Mesendoderm (in vitro differentiated cells): ENCODE data around the gene LEMD2.

ENCODE experiments used
- DNase-seq: peaks from one replicate; pipeline ENCODE4 v3.0.0; 2013
- H2AK5ac ChIP-seq: 2 replicates; pipeline ENCODE4 v1.6.1; 2013; ENCODE audit warnings: low read length, inconsistent platforms
- H2BK120ac ChIP-seq: 2 replicates; pipeline ENCODE4 v1.6.1; 2013; ENCODE audit warnings: low read depth, mild to moderate bottlenecking, low read length, moderate library complexity, mixed read lengths
- H2BK15ac ChIP-seq: replicated peaks from 2 replicates; pipeline ENCODE4 v1.6.1; 2013; ENCODE audit warnings: low read depth, mild to moderate bottlenecking, moderate library complexity
- H2BK5ac ChIP-seq: 2 replicates; pipeline ENCODE4 v1.6.1; 2013; ENCODE audit warnings: low read length, inconsistent platforms
- H3K18ac ChIP-seq: 2 replicates; pipeline ENCODE4 v1.6.1; 2013; ENCODE audit warnings: mild to moderate bottlenecking, low read length, mixed read lengths
- H3K23ac ChIP-seq: one replicate; pipeline ENCODE4 v1.6.1; 2013; ENCODE audit warnings: low read length
- H3K27ac ChIP-seq: 2 replicates; pipeline ENCODE4 v1.5.1; 2013; ENCODE audit warnings: low read depth, mild to moderate bottlenecking, inconsistent platforms, low read length, moderate library complexity
- H3K27me3 ChIP-seq: 2 replicates; pipeline ENCODE4 v1.6.1; 2013; ENCODE audit warnings: low read length, control low read depth, mild to moderate bottlenecking, inconsistent platforms; ENCODE audit not compliant: insufficient read depth, poor library complexity
- H3K36me3 ChIP-seq: 2 replicates; pipeline ENCODE4 v1.6.1; 2013; ENCODE audit warnings: low read length, inconsistent platforms; ENCODE audit not compliant: control insufficient read depth, insufficient read depth
- H3K4ac ChIP-seq: one replicate; pipeline ENCODE4 v1.6.1; 2013; ENCODE audit warnings: low read depth, mild to moderate bottlenecking, low read length, moderate library complexity
- H3K4me1 ChIP-seq: 2 replicates; pipeline ENCODE4 v1.6.1; 2013; ENCODE audit warnings: low read depth, low read length, inconsistent platforms; ENCODE audit not compliant: control insufficient read depth
- H3K4me2 ChIP-seq: 2 replicates; pipeline ENCODE4 v1.6.1; 2013; ENCODE audit warnings: low read length
- H3K4me3 ChIP-seq: 2 replicates; pipeline ENCODE4 v1.5.1; 2013; ENCODE audit warnings: mild to moderate bottlenecking, low read length
- H3K56ac ChIP-seq: one replicate; pipeline ENCODE4 v1.6.1; 2013; ENCODE audit warnings: low read length
- H3K79me1 ChIP-seq: 2 replicates; pipeline ENCODE4 v1.6.1; 2013; ENCODE audit warnings: low read length, inconsistent platforms
- H3K79me2 ChIP-seq: 2 replicates; pipeline ENCODE4 v1.6.1; 2013; ENCODE audit warnings: mild to moderate bottlenecking, low read length; ENCODE audit not compliant: control insufficient read depth, insufficient read depth
- H3K9ac ChIP-seq: 2 replicates; pipeline ENCODE4 v1.6.1; 2013; ENCODE audit warnings: low read length, inconsistent platforms
- H4K5ac ChIP-seq: one replicate; pipeline ENCODE4 v1.6.1; 2013; ENCODE audit warnings: low read length
- H4K8ac ChIP-seq: one replicate; pipeline ENCODE4 v1.6.1; 2013; ENCODE audit warnings: low read depth, mild to moderate bottlenecking, control low read depth, low read length, moderate library complexity
- WGBS: extraction: QIAGEN DNeasy Blood & Tissue Kit; methylation state at CpG from one replicate; pipeline ENCODE4 v1.1.7; 2013; ENCODE audit warnings: low lambda C conversion rate, missing lambda C conversion rate; ENCODE audit not compliant: insufficient coverage; ENCODE audit errors: extremely low coverage; 5-methylcytosine and 5-hydroxymethylcytosine counted together

Gene LEMD2

DNA sequence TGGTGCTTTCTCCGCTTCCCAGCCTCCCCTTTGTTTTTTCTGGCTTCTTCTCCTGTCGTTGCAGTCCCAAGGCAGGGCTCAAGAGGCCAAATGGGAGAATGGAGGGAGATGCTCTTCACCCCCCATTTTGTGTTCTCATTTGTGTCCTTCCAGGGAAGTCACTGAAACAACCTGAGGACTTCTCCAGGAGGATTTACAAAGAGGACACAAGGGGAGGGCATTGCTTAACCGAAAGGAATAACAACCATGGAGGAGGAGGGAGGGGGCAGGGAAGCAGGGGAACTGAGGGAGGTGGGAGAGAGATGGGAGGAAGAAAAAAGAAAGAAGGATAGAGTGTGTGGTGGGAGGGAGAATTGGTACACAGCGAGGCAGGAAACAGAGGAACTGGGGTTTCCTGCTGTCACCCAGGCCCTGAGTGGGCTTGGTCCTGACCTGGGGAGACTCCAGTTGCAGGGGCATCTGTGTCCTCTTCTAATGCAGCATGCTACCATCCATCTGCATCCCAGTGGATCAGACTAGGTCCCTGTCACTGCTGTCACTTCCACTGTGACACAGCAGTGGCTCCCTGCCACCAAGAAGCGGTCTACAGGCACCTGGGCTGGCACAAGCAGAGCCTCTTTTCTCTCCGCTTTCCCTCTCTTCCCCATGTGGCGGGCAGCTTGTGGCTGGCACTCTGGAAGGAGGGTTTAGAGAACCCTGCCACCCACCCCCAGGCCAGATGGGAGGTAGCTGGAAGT, 32.0 kb upstream of the LEMD2 start:
- H3K23ac ChIP-seq = no peak overlapping the region
- H3K27me3 ChIP-seq = no peaks in the 10 kb centered on the region
- no peak overlapping the region for H3K4ac ChIP-seq
- H3K4me2 ChIP-seq = no peak overlapping the region
- H3K18ac ChIP-seq = no peak overlapping the region
- no peak overlapping the region for H2BK120ac ChIP-seq
- H3K56ac ChIP-seq = no peak overlapping the region
- H4K5ac ChIP-seq = no peak overlapping the region
- no peak overlapping the region for H2BK5ac ChIP-seq
- no peaks in the 10 kb centered on the region for H3K4me1 ChIP-seq
- H3K36me3 ChIP-seq = no peaks in the 10 kb centered on the region
- H3K4me3 ChIP-seq = no peak overlapping the region
- no peak overlapping the region for H2AK5ac ChIP-seq
- H3K27ac ChIP-seq = no peak overlapping the region
- H4K8ac ChIP-seq = no peak overlapping the region
- peak; percentile 42 for DNase-seq
- no peak overlapping the region for H2BK15ac ChIP-seq
- no peaks in the 10 kb centered on the region for H3K79me2 ChIP-seq
- no peak overlapping the region for H3K9ac ChIP-seq
- H3K79me1 ChIP-seq = no peaks in the 10 kb centered on the region
- no CpG with 5 or more reads among the region's 7 CpGs for WGBS

DNA sequence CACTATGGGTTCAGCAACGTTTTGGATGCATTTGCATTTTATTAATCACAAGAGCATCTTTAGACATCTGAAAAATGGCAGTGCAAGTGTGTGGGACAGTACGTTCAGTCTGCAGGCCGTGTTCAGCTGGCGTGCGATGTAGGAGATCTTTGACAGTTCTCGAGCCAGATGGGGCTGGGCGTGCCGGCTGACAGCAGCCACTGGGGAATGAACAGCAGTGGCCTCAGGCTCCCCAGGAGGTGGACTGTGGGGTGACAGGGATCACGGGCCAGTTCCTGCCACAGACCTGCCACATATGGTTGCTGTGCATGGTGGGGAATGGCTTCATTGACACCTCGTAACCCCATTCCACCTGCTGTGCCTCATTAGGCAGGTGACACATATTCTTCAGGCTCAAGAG, 31.3 kb upstream of the LEMD2 start:
- no peak overlapping the region for H3K18ac ChIP-seq
- no peak overlapping the region for H2AK5ac ChIP-seq
- no peak overlapping the region for H2BK120ac ChIP-seq
- no peaks in the 10 kb centered on the region for H3K79me1 ChIP-seq
- no CpG with 5 or more reads among the region's 10 CpGs for WGBS
- H3K27ac ChIP-seq = no peak overlapping the region
- H3K36me3 ChIP-seq = no peaks in the 10 kb centered on the region
- peaks cover 3% of the 10 kb centered on the region for H3K4me1 ChIP-seq
- no peak overlapping the region for H3K4ac ChIP-seq
- no peak overlapping the region for H2BK15ac ChIP-seq
- no peak overlapping the region for H3K4me2 ChIP-seq
- no peak overlapping the region for H4K8ac ChIP-seq
- H3K9ac ChIP-seq = no peak overlapping the region
- no peak overlapping the region for H3K56ac ChIP-seq
- no peaks in the 10 kb centered on the region for H3K79me2 ChIP-seq
- no peak overlapping the region for H3K23ac ChIP-seq
- no peak overlapping the region for H3K4me3 ChIP-seq
- H2BK5ac ChIP-seq = no peak overlapping the region
- no peak for DNase-seq
- no peaks in the 10 kb centered on the region for H3K27me3 ChIP-seq
- H4K5ac ChIP-seq = no peak overlapping the region

DNA sequence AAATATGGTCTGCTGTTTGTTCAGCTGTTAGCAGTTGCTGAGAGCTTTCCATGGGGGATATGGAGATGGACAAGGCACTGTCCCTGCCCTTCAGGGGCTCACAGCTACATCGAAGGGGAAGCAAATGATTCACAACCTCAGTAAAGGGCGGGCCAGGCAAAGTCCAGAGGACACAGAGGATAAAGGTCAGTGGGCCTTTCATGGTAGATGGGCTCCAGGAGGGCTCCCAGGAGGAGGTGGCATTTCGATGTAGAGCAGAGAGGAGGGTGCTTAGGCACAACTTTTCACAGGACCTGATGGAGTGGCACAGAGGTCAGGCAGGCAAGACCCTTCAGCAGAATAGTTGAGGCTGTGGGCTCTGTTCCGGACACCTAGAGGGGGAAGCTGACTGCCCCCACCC, 30.1 kb upstream of the LEMD2 start:
- DNase-seq = no peak
- Histone ChIP-seq H4K5ac (no peak overlapping the region), H3K23ac (no peak overlapping the region), H3K79me2 (no peaks in the 10 kb centered on the region), H3K18ac (no peak overlapping the region), H3K4ac (no peak overlapping the region), H3K56ac (no peak overlapping the region), H3K36me3 (no peaks in the 10 kb centered on the region), H2BK120ac (no peak overlapping the region), H2AK5ac (no peak overlapping the region), H2BK5ac (no peak overlapping the region), H3K9ac (no peak overlapping the region), H3K4me1 (peaks cover 3% of the 10 kb centered on the region), H3K4me2 (no peak overlapping the region), H2BK15ac (no peak overlapping the region), H3K79me1 (no peaks in the 10 kb centered on the region), H3K4me3 (no peak overlapping the region), H3K27ac (no peak overlapping the region), H3K27me3 (no peaks in the 10 kb centered on the region), H4K8ac (no peak overlapping the region)
- no CpG with 5 or more reads among the region's 4 CpGs for WGBS

DNA sequence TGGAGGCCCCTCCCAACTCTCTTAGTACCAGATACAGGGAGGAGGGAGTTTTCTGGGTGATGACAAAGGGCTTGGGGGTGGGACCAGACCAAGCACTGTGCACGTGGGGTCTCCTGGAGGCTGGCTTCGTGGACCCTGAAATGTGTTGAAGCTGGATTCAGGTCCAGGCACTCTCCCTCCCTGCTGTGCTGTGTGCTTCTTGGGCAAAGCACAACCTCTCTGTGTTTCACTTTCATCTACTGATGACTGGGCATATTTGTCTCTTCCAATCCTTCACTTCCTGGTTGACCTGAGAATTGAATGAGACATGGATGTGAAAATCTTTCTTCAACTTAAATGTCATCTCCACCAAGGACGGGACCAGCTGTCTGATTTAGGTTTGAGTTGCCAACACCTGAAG, 29.4 kb upstream of the LEMD2 start:
- peaks cover 3% of the 10 kb centered on the region for H3K4me1 ChIP-seq
- H3K36me3 ChIP-seq = no peaks in the 10 kb centered on the region
- no peak overlapping the region for H2BK120ac ChIP-seq
- no peak overlapping the region for H4K5ac ChIP-seq
- no peak overlapping the region for H3K4me3 ChIP-seq
- H3K18ac ChIP-seq = no peak overlapping the region
- no peaks in the 10 kb centered on the region for H3K79me1 ChIP-seq
- no peaks in the 10 kb centered on the region for H3K79me2 ChIP-seq
- no CpG with 5 or more reads among the region's 3 CpGs for WGBS
- H3K23ac ChIP-seq = no peak overlapping the region
- DNase-seq = no peak
- no peak overlapping the region for H3K4ac ChIP-seq
- H3K56ac ChIP-seq = no peak overlapping the region
- H3K9ac ChIP-seq = no peak overlapping the region
- no peak overlapping the region for H3K27ac ChIP-seq
- H2AK5ac ChIP-seq = no peak overlapping the region
- no peaks in the 10 kb centered on the region for H3K27me3 ChIP-seq
- no peak overlapping the region for H3K4me2 ChIP-seq
- no peak overlapping the region for H4K8ac ChIP-seq
- no peak overlapping the region for H2BK5ac ChIP-seq
- no peak overlapping the region for H2BK15ac ChIP-seq

DNA sequence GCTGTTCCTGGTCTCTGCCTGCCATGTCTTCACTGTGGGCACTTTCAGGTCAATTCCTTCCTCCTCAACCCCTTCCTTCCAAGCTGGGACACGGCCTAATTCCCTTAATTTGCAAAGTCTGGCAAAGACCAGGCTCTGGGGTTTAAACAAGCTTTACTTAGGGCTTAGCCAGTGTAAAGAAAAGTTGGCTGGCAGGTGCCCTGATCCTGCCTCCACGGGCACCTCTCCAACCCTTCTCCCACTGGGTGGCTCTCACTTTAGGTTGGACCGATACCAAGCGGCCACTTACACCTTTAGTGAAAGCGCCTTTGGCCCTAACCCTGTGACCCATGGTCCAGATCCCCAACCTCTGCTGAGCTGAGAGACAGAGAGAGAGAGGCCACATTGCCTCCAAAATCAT, 28.6 kb upstream of the LEMD2 start:
- Histone ChIP-seq H4K5ac (no peak overlapping the region), H2BK120ac (no peak overlapping the region), H3K27ac (no peak overlapping the region), H4K8ac (no peak overlapping the region), H3K4me3 (no peak overlapping the region), H3K27me3 (no peaks in the 10 kb centered on the region), H3K23ac (no peak overlapping the region), H3K4me2 (no peak overlapping the region), H3K9ac (no peak overlapping the region), H3K4me1 (peaks cover 3% of the 10 kb centered on the region), H3K56ac (no peak overlapping the region), H2AK5ac (no peak overlapping the region), H3K4ac (no peak overlapping the region), H2BK5ac (no peak overlapping the region), H3K79me1 (no peaks in the 10 kb centered on the region), H2BK15ac (no peak overlapping the region), H3K18ac (no peak overlapping the region), H3K36me3 (no peaks in the 10 kb centered on the region), H3K79me2 (no peaks in the 10 kb centered on the region)
- DNase-seq = no peak
- no CpG with 5 or more reads among the region's 5 CpGs for WGBS

DNA sequence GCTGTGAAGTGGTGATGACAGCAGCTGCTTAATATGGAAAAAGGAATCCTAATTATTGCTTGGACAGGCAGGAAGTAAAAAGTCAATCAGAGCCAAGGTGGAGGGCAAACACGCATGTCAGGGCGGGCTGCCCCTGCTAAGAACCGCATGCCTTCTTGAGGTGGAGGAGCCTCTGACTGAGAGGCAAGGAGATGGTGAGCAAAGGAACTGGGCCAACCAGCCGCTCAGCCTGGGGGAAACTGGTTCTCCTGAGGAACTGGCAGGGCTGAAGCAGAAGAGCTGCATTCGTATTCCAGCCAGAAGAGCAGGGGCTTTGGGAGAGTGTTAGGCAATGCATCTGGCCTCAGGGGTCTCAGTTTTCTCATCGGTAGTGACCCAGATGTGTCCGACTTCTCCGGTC, 28.0 kb upstream of the LEMD2 start:
- H3K4me2 ChIP-seq = no peak overlapping the region
- H3K4me1 ChIP-seq = peaks cover 3% of the 10 kb centered on the region
- no CpG with 5 or more reads among the region's 8 CpGs for WGBS
- H3K27me3 ChIP-seq = no peaks in the 10 kb centered on the region
- H4K5ac ChIP-seq = no peak overlapping the region
- no peak overlapping the region for H2BK5ac ChIP-seq
- no peak overlapping the region for H4K8ac ChIP-seq
- H3K9ac ChIP-seq = no peak overlapping the region
- H3K36me3 ChIP-seq = no peaks in the 10 kb centered on the region
- H2AK5ac ChIP-seq = no peak overlapping the region
- no peak overlapping the region for H3K4ac ChIP-seq
- no peak overlapping the region for H3K56ac ChIP-seq
- no peaks in the 10 kb centered on the region for H3K79me2 ChIP-seq
- no peak overlapping the region for H3K23ac ChIP-seq
- H3K79me1 ChIP-seq = no peaks in the 10 kb centered on the region
- no peak overlapping the region for H3K4me3 ChIP-seq
- no peak overlapping the region for H2BK15ac ChIP-seq
- no peak overlapping the region for H3K27ac ChIP-seq
- H2BK120ac ChIP-seq = no peak overlapping the region
- no peak overlapping the region for H3K18ac ChIP-seq
- DNase-seq = no peak
